ENCODE results near the gene PLEK2. TPM values are rescaled to one million over a fixed set of nuclear protein-coding genes. Genes with fewer than 3 reads are reported as not detected.
A peak's percentile ranks its signal among the peaks of the same experiment; 100 is the strongest.

Gene PLEK2
- polyA plus RNA-seq, 2 of the 4 experiments (the other 2 are of a cell fraction) = 14.6 to 14.7 TPM

GRCh38 chr14:67459336-67459735, 47.4 kb upstream of the PLEK2 start (continued):
- TF ChIP-seq SREBF2 (IDR thresholded peaks at IDR 0.05) (no peak), BHLHE40 (IDR thresholded peaks at IDR 0.05; ENCODE audit: low read depth, low read length) (no peak)

GRCh38 chr14:67457782-67458181, 45.8 kb upstream of the PLEK2 start:
- H3K4me2 ChIP-seq = no peak overlapping the region
- TF ChIP-seq POLR2AphosphoS2 (conservative IDR thresholded peaks at IDR 0.05; ENCODE audit: low read length) (no peak), HMGXB4 (CRISPR knock-in tag; IDR thresholded peaks at IDR 0.05; ENCODE audit: borderline replicate concordance) (no peak), TP53 (CRISPR knock-in tag; IDR thresholded peaks at IDR 0.05) (no peak), CBX2 (IDR thresholded peaks at IDR 0.05; ENCODE audit: borderline replicate concordance, low read depth) (no peak), ZFP36 (IDR thresholded peaks at IDR 0.05; ENCODE audit: borderline replicate concordance, partially characterized antibody) (no peak), TFCP2L1 (CRISPR knock-in tag; IDR thresholded peaks at IDR 0.05) (no peak), NPAS2 (CRISPR knock-in tag; IDR thresholded peaks at IDR 0.05; ENCODE audit: borderline replicate concordance) (no peak), MAFK (IDR thresholded peaks at IDR 0.05; ENCODE audit: partially characterized antibody) (no peak), RARB (CRISPR knock-in tag; IDR thresholded peaks at IDR 0.05) (no peak), EHMT2 (IDR thresholded peaks at IDR 0.05; ENCODE audit: low read depth) (no peak), KDM1A (IDR thresholded peaks at IDR 0.05; ENCODE audit: low read depth) (no peak), FOSL2 (IDR thresholded peaks at IDR 0.05) (no peak), FOSL2 (CRISPR knock-in tag; IDR thresholded peaks at IDR 0.05) (no peak), MYC (IDR thresholded peaks at IDR 0.05; ENCODE audit: borderline replicate concordance, low read length) (no peak)
- TF ChIP-seq, protein P1, sequence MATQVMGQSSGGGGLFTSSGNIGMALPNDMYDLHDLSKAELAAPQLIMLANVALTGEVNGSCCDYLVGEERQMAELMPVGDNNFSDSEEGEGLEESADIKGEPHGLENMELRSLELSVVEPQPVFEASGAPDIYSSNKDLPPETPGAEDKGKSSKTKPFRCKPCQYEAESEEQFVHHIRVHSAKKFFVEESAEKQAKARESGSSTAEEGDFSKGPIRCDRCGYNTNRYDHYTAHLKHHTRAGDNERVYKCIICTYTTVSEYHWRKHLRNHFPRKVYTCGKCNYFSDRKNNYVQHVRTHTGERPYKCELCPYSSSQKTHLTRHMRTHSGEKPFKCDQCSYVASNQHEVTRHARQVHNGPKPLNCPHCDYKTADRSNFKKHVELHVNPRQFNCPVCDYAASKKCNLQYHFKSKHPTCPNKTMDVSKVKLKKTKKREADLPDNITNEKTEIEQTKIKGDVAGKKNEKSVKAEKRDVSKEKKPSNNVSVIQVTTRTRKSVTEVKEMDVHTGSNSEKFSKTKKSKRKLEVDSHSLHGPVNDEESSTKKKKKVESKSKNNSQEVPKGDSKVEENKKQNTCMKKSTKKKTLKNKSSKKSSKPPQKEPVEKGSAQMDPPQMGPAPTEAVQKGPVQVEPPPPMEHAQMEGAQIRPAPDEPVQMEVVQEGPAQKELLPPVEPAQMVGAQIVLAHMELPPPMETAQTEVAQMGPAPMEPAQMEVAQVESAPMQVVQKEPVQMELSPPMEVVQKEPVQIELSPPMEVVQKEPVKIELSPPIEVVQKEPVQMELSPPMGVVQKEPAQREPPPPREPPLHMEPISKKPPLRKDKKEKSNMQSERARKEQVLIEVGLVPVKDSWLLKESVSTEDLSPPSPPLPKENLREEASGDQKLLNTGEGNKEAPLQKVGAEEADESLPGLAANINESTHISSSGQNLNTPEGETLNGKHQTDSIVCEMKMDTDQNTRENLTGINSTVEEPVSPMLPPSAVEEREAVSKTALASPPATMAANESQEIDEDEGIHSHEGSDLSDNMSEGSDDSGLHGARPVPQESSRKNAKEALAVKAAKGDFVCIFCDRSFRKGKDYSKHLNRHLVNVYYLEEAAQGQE (IDR thresholded peaks at IDR 0.05) = no peak
- no peaks in the 10 kb centered on the region for H3K4me1 ChIP-seq
- CTCF ChIA-PET = interaction anchor here (0.9 to 2.9 kb wide), 6 partner anchors 10 to 247 kb away, joined by 3 to 10 read pairs (median 6); no protein-coding TSS in a partner anchor
- POLR2A ChIA-PET = no interaction called here
- peak; percentile 37 to 57; a peak in 3 of 6 replicates for ATAC-seq
- no peak overlapping the region for H3K27ac ChIP-seq
- FAIRE-seq = no peak
- DNase-seq (ENCODE audit: low read depth in 1 of 2, low spot score in 1 of 2) = no peak
- H3K4me3 ChIP-seq = no peak overlapping the region
- WGBS (ENCODE audit: missing lambda C conversion rate) = 25% methylated on average over 5 of the region's 6 CpGs
- no peaks in the 10 kb centered on the region for H3K9me3 ChIP-seq

DNA sequence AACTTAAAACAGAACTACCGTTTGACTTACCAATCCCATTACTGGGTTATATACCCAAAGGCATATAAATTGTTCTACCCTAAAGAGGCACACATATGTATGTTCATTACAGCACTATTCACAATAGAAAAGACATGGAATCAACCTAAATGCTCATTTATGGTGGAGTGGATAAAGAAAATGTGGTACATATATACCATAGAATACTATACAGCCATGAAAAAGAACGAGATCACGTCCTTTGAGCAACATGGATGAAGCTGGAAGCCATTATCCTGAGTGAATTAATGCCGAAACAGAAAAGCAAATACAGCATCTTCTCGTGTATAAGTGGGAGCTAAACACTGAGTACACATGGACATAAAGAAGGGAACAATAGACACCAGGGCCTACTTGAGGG, 44.8 kb upstream of the PLEK2 start:
- Histone ChIP-seq H3K27ac (no peak overlapping the region), H3K4me1 (no peaks in the 10 kb centered on the region), H3K9me3 (no peaks in the 10 kb centered on the region), H3K4me3 (no peak overlapping the region), H3K4me2 (no peak overlapping the region)
- DNase-seq (ENCODE audit: low read depth in 1 of 2, low spot score in 1 of 2) (no peak), ATAC-seq (no peak), FAIRE-seq (no peak)
- no peak for TF ChIP-seq MAFK (IDR thresholded peaks at IDR 0.05; ENCODE audit: partially characterized antibody)
- no peak for TF ChIP-seq GATA3 (IDR thresholded peaks at IDR 0.05; ENCODE audit: borderline replicate concordance)
- TF ChIP-seq HOXB5 (CRISPR knock-in tag; IDR thresholded peaks at IDR 0.05) = no peak
- TF ChIP-seq JUN (IDR thresholded peaks at IDR 0.05) = no peak
- ChIA-PET CTCF (interaction anchor here (1.9 kb wide), 1 partner anchor 70 kb away, joined by 5 read pairs; no protein-coding TSS in a partner anchor), POLR2A (no interaction called here)
- WGBS (ENCODE audit: missing lambda C conversion rate) = 33% methylated on average over 5 of the region's 5 CpGs
